GM13977 (cell line): ENCODE measurements around the gene AP3B2.

ENCODE experiments used
- DNase-seq: peaks from one replicate; pipeline ENCODE4 v3.0.0; 2012; ENCODE audit warnings: low spot score
- in situ Hi-C: fragments of 300-500 bp; cut with MboI; formaldehyde crosslinking; loops from one replicate; pipeline ENCODE4 v1.12.0; 2022; ENCODE audit warnings: low sequenced_read_pairs, low pct_unique_long_range_greater_than_20kb, mixed read lengths, inconsistent platforms; ENCODE audit not compliant: unreplicated experiment
- TF ChIP-seq, protein P1 (sequence below): IDR thresholded peaks from 2 replicates; pipeline ENCODE4 v1.5.1; 2012; ENCODE audit warnings: mild to moderate bottlenecking, control low read depth; ENCODE audit not compliant: insufficient read depth; ENCODE audit errors: extremely low read depth, missing control alignments

The AP3B2 gene

DNA sequence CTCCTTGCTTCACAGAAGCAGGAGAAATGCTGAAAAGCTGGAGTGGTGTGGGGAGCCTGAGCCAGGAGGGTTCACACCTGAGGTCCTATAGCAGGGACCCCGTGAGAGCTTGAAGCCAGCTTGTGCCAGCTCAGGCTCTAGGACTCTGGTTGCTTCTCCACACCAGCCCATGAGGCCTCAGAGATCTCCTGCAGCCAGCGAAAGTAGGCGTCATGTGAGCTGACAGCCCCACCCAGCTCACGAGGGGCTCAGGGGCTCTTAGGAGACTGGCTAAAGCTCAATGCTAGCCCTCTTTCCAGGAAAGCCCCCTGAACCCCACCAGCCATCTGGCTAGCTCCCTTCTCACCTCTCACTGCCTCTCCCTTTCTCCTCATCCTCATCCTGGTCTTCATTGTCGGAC lies 45.7 kb downstream of the AP3B2 start:
- DNase-seq: no peak
- in situ Hi-C loops: no loop called here
- TF ChIP-seq, protein P1, sequence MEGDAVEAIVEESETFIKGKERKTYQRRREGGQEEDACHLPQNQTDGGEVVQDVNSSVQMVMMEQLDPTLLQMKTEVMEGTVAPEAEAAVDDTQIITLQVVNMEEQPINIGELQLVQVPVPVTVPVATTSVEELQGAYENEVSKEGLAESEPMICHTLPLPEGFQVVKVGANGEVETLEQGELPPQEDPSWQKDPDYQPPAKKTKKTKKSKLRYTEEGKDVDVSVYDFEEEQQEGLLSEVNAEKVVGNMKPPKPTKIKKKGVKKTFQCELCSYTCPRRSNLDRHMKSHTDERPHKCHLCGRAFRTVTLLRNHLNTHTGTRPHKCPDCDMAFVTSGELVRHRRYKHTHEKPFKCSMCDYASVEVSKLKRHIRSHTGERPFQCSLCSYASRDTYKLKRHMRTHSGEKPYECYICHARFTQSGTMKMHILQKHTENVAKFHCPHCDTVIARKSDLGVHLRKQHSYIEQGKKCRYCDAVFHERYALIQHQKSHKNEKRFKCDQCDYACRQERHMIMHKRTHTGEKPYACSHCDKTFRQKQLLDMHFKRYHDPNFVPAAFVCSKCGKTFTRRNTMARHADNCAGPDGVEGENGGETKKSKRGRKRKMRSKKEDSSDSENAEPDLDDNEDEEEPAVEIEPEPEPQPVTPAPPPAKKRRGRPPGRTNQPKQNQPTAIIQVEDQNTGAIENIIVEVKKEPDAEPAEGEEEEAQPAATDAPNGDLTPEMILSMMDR: no peak

DNA sequence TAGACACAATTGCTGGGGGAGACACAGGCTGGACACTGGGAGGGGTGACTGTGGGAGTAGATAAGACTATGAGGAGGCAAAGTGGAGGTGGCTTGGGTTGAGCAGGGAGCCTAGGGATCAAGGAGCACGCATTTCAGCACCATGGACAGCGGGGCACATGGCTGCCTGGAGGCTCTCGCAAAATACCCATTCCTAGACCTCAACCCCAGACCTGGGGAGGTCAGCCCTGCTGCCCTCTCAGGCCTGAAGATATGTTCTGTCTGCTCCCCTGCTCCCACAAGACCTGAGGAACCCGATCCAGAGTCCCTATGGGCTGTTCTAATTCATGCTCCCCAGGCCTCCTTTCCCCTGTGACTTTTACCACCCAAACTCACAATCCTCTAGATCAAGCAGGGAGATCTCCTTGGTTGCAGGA lies 46.5 kb downstream of the AP3B2 start:
- peak; percentile 70 for DNase-seq
- TF ChIP-seq, protein P1: no peak
- in situ Hi-C loops: no loop called here

DNA sequence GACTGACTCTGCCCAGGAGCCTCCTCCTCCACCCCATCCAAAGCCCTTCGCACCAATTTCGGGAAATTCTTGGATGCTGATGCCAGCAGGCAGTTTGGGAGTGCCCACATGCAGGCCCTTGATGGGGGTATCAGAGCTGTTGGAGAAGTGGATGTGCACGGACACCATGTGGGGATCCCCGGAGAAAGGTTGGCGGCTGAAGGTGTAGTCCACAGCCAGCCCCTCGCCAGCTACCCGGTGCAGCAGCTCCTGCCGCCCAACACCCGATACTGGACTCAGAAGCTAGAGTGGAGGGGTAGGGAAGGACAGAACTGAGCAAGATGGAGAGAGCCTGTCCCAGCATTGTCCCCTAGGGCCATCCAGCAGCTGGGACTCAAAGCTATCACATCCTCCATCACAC lies 47.0 kb downstream of the AP3B2 start:
- no peak for DNase-seq
- TF ChIP-seq, protein P1: no peak
- in situ Hi-C loops: no loop called here

- in situ Hi-C loops: no loop called here
- TF ChIP-seq, protein P1: no peak
- no peak for DNase-seq
Observed at GRCh38 chr15:82660378-82660777, 49.3 kb downstream of the AP3B2 start.

DNA sequence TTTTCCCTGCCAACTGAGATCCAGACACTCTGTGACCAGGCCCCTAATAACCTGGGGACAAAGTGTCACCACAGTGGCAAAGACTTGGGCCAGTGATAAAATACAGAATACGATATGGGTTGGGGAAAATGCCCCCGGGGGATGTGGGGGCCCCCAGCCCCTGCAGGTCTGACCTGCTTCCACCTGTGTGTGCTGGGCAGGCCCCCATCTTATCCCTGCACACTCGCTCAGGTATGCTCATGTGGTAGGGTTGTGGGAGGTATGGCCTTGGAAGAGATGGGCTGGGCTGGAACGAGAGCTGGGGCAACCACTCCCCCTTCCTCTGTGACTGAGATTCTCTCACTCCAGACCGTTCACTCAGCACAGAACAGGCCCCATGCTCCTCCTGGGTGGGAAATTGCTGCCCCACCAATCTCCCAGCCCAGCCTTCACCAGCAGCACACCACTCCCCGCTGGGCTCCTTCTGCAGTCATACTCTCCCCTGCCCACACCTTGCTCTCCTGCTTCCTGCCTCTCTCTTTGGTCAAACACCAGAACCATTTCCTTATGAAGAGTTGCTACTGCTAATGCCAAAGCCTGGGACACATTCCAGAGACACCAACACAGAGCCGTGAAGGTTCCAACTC lies 52.9 kb downstream of the AP3B2 start:
- TF ChIP-seq, protein P1: no peak
- in situ Hi-C loops: no loop called here

GRCh38 chr15:82655606-82656005 lies 54.1 kb downstream of the AP3B2 start:
- in situ Hi-C loops: no loop called here
- DNase-seq: no peak
- TF ChIP-seq, protein P1: no peak

More for the DNA sequence above, 52.9 kb downstream of the AP3B2 start:
- DNase-seq: no peak
